Adrenal gland (tissue), 12 donors: Measurements from ENCODE around the gene CKS1B. TPM values are rescaled to one million over a fixed set of nuclear protein-coding genes. Genes with fewer than 3 reads are reported as not detected.

ENCODE experiments used
- DNase-seq, 7 donors: peaks; one replicate each; pipeline ENCODE4 v3.0.0-alpha.2; 2019 to 2020
- H3K27ac ChIP-seq, 5 donors: fragments of 200-600 bp; sonication (generic) in 4 of 5; 1 replicate in 3 of 5; 2 replicates in 2 of 5; pipeline versions ENCODE4 v1.5.1 to v1.8.0; 2016 to 2020; ENCODE audit warnings: mild to moderate bottlenecking in 1 of 5
- H3K27me3 ChIP-seq: fragments of 200-600 bp; 2 replicates; pipeline ENCODE4 v1.8.0; 2021
- H3K36me3 ChIP-seq, 2 donors: fragments of 200-600 bp; replicated peaks in 1 of 2; 1 replicate in 1 of 2; 2 replicates in 1 of 2; pipeline versions ENCODE4 v1.5.1 to v1.8.0; 2018 to 2022
- H3K4me1 ChIP-seq, 2 donors: fragments of 200-600 bp; replicated peaks in 1 of 2; 1 replicate in 1 of 2; 2 replicates in 1 of 2; pipeline versions ENCODE4 v1.5.1 to v1.8.0; 2018 to 2021
- H3K4me3 ChIP-seq, 4 donors: fragments of 200-600 bp; sonication (generic) in 3 of 4; one replicate each; pipeline ENCODE4 v1.5.1; 2016 to 2018
- H3K9me3 ChIP-seq, 3 donors: fragments of 200-600 bp; sonication (generic) in 1 of 3; replicated peaks in 1 of 3; 1 replicate in 2 of 3; 2 replicates in 1 of 3; pipeline versions ENCODE4 v1.5.1 to v1.8.0; 2016 to 2021
- CTCF ChIP-seq, 6 experiments: fragments of 450-650 bp in 4 of 6; fragments of 200-600 bp in 2 of 6; sonication (generic) in 1 of 6; IDR thresholded peaks; 1 replicate in 5 of 6; 2 replicates in 1 of 6; pipeline versions ENCODE4 v1.5.1 to v1.8.0; 2016 to 2021; ENCODE audit warnings: antibody characterized with exemption in 6 of 6, mild to moderate bottlenecking in 2 of 6, moderate library complexity in 1 of 6
- POLR2A ChIP-seq, 2 donors: fragments of 450-650 bp; IDR thresholded peaks; one replicate each; pipeline ENCODE4 v1.6.1; 2017; ENCODE audit warnings: antibody characterized with exemption in 2 of 2, mild to moderate bottlenecking in 2 of 2, moderate library complexity in 1 of 2
- WGBS, 4 donors: extraction: QIAGEN DNeasy Blood & Tissue Kit in 2 of 4; methylation state at CpG; one replicate each; pipeline versions ENCODE4 v1.1.5 to v1.1.7; 2013 to 2017; 5-methylcytosine and 5-hydroxymethylcytosine counted together
- intact Hi-C, 2 donors: fragments of 100-400 bp; cut with DNase I; formaldehyde crosslinking; loops; one replicate each; pipeline versions ENCODE4 v1.14.1 to v1.15.0; 2022 to 2023
- polyA plus RNA-seq, 3 donors: library from polyadenylated mRNA; stranded (reverse); fragments of 200-250 nt in 2 of 3; fragments of 350-450 nt in 1 of 3; fragmentation: Illumina TruSeq in 1 of 3; extraction: RNeasy Lipid Tissue Mini Kit (QIAGEN cat#74804) in 1 of 3; gene quantifications; one replicate each; pipeline ENCODE4 v1.2.3, GENCODE V29; 2013 to 2014
- total RNA-seq, 9 donors: library from RNA; depleted of rRNA in 4 of 9; stranded (reverse); fragments of >200 nt in 4 of 9; fragments of 120-200 nt in 1 of 9; fragmentation: NEBNext Ultra II Directional in 1 of 9; extraction: Animal tissue kit (Norgen Biotek cat#: 25700) in 1 of 9; gene quantifications; one replicate each; pipeline versions ENCODE4 v1.1.0 to v1.2.4, GENCODE V29; 2013 to 2023
- donor health status: healthy with polysubstance abuse.
- donor health status: Bipolar disorder and iron deficiency.
- donor health status: DM: yes; HTN: yes; CAD: no.
- donor health status: DM: no; HTN: no; CAD: no.
- donor health status: DM: no; HTN: no; CAD: no.
- donor health status: DM: yes; HTN: yes; CAD: no.

The CKS1B gene
- total and polyA plus RNA-seq, 12 donors, result 12.4 to 87.0 (median 29.5) TPM

DNA sequence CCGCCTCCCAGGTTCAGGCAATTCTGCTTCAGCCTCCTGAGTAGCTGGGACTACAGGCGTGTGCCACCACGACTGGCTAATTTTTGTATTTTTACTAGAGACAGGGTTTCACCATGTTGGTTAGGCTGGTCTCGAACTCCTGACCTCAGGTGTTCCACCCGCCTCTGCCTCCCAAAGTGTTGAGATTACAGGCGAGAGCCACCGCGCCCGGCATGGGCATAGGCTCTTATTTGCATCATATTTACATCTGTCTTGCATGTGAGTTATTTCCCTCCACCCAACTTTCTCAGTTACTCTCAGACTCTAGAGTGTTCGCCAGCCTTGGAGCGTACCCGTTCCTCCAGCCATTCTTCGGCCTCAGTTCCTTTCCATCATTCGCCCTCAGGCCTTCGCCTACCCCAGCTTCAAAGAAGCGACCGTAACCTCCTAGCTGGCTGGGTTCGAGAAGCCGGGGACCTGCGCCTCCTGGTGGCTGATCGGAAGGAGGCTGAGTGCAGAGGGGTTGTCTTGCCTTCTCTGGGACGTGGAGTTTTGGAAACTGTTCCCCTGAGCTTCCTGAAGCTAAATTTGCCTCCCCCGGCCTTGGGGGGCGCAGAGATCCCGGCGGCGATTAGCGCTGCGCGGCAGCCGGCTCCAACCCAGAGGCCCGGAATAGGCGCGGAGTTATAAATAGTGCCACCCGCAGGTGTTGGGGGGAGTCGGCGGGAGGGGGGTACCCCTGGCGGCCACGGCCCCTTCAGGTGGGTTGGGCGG lies 24.5 kb downstream of the CKS1B start:
- intact Hi-C loops, result loop anchor here in 1 of 2 donors (5.0 kb wide), 1 partner anchor 37 kb away; the partner anchor contains the start of gene PYGO2
- WGBS, 4 donors, result 13 to 25% (median 13%) methylated on average over 22 to 40 of the region's 40 CpGs
- no peaks in the 10 kb centered on the region for H3K27me3 ChIP-seq
- TF ChIP-seq POLR2A (IDR thresholded peaks at IDR 0.05) (no peak), CTCF (IDR thresholded peaks at IDR 0.05) (peak; percentile 69 to 84 (median 74))
- H3K9me3 ChIP-seq, result no peaks in the 10 kb centered on the region
- H3K36me3 ChIP-seq, result no peaks in the 10 kb centered on the region
- peak overlapping the region in 1 of 4 donors; percentile 73 for H3K4me3 ChIP-seq
- H3K4me1 ChIP-seq, result peaks cover 16 to 20% of the 10 kb centered on the region in 2 donors
- peak overlapping the region in 3 of 5 donors; percentile 44 to 99 (median 87) for H3K27ac ChIP-seq
- peak; percentile 69 to 83 (median 72) for DNase-seq

DNA sequence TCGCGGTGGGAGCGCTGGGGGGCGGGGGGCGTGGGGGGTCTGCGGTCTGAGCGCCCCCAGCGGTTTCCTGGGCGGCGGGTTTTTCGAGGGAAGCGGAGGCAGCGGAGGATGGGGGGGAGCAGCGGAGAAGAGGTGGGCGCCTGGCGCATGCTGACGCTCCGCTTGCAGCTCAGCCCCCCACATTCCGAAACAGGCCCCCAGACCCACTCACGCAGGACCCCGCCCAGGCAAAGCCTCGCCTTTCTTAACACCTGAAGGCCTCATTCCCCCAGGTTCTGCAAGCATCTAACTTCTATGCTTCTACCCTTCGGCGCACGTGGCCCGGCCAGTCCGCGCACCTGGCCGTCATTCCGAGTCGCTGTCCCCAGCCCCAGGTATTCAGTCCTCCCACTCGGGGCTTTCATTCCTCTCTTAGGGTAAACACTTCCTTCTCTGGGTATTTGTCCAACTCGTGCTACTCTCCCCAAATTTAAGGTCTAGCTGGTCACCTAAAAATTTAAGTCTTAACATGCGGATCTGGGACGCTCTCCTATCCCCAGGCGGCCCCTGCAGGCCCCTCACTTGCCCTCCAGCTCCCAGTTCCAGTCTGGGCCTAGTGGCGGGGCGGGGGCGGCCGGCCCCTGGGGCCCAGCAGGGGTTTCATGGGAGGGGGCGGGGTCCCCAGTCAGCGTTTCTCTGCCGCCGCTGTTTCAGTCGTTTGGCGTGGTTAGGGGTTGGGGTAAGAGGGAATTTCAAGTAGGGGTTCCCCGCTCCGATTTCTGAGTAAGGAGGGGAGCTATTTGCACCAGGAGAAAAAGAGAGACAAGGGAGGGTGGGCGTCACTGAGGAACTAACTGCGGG lies 25.3 kb downstream of the CKS1B start:
- Histone ChIP-seq H3K4me3 (peak overlapping the region in 2 of 4 donors; percentile 64 to 73), H3K4me1 (peaks cover 22 to 26% of the 10 kb centered on the region in 2 donors), H3K27ac (peak overlapping the region; percentile 55 to 99 (median 94)), H3K9me3 (no peaks in the 10 kb centered on the region), H3K36me3 (no peaks in the 10 kb centered on the region), H3K27me3 (no peaks in the 10 kb centered on the region)
- intact Hi-C loops, result loop anchor here (5.0 kb wide), 2 partner anchors 32 to 37 kb away; partner anchors contain the start of gene PYGO2 (in 1 of the 2)
- TF ChIP-seq POLR2A (IDR thresholded peaks at IDR 0.05) (no peak), CTCF (IDR thresholded peaks at IDR 0.05) (peak in 1 of 6 experiments; percentile 2)
- 5 to 8% (median 5%) methylated on average over 20 to 50 of the region's 50 CpGs for WGBS, 4 donors
- peak in 2 of 7 donors; percentile 35 to 49 for DNase-seq

- peak overlapping the region in 2 of 4 donors; percentile 64 to 73 for H3K4me3 ChIP-seq
- peak in 5 of 7 donors; percentile 59 to 82 (median 68) for DNase-seq
- peak overlapping the region; percentile 87 to 99 (median 96) for H3K27ac ChIP-seq
- whole genome bisulfite sequencing, 4 donors, result 0 to 1% (median 0%) methylated on average over 5 to 13 of the region's 13 CpGs
- no peaks in the 10 kb centered on the region for H3K36me3 ChIP-seq
- intact Hi-C loops, result loop anchor here in 1 of 2 donors (5.0 kb wide), 1 partner anchor 33 kb away; no protein-coding TSS in a partner anchor
- TF ChIP-seq CTCF (IDR thresholded peaks at IDR 0.05) (no peak), POLR2A (IDR thresholded peaks at IDR 0.05) (no peak)
- H3K4me1 ChIP-seq, result peaks cover 28 to 32% of the 10 kb centered on the region in 2 donors
- no peaks in the 10 kb centered on the region for H3K9me3 ChIP-seq
- H3K27me3 ChIP-seq, result no peaks in the 10 kb centered on the region
These were observed 25.9 kb downstream of the CKS1B start for GRCh38 chr1:155000411-155000725.
